Neuron (in vitro differentiated cells): ENCODE measurements around the gene HNF1A.

Source experiments
- H2AFZ ChIP-seq: one replicate; pipeline ENCODE4 v1.6.1; 2013; ENCODE audit warnings: low read depth, mild to moderate bottlenecking, inconsistent platforms, low read length, moderate library complexity
- H3K27me3 ChIP-seq: one replicate; pipeline ENCODE4 v1.6.1; 2013; ENCODE audit warnings: low read length; ENCODE audit not compliant: insufficient read depth
- H3K36me3 ChIP-seq: one replicate; pipeline ENCODE4 v1.6.1; 2013; ENCODE audit warnings: low read length; ENCODE audit not compliant: insufficient read depth
- H3K4me1 ChIP-seq: one replicate; pipeline ENCODE4 v1.6.1; 2013; ENCODE audit warnings: low read length; ENCODE audit not compliant: insufficient read depth
- H3K4me3 ChIP-seq: 2 replicates; pipeline ENCODE4 v1.5.1; 2013; ENCODE audit warnings: mild to moderate bottlenecking, low read length, moderate library complexity
- H3K9me3 ChIP-seq: one replicate; pipeline ENCODE4 v1.6.1; 2013; ENCODE audit warnings: low read length

Gene HNF1A

GRCh38 chr12:120983759-120984158 lies 5.4 kb downstream of the HNF1A start:
- Histone ChIP-seq H2AFZ (peak overlapping the region; percentile 77), H3K9me3 (peaks cover 5% of the 10 kb centered on the region), H3K27me3 (no peaks in the 10 kb centered on the region), H3K36me3 (no peaks in the 10 kb centered on the region), H3K4me3 (no peak overlapping the region), H3K4me1 (peaks cover 20% of the 10 kb centered on the region)

- no peak overlapping the region for H3K4me3 ChIP-seq
These were observed 6.1 kb downstream of the HNF1A start for GRCh38 chr12:120984351-120984898.

DNA sequence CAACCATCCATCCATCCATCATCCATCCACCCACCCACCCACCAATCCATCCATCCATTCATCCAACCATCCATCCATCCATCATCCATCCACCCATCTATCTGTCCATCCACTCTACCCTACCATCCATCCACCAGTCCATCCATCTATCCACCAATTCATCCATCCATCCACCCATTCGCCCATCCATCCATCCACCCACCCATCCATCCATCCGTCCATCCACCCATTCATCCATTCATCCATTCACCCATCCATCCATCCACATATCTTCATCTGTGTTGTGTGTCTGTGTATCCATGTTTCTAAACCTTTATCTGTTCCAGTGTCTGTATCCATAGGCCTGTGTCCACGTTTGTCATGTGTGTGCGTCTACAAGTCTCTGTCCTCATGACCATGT lies 9.9 kb downstream of the HNF1A start:
- H3K27me3 ChIP-seq, result no peaks in the 10 kb centered on the region
- peaks cover 7% of the 10 kb centered on the region for H3K9me3 ChIP-seq
- H3K4me1 ChIP-seq, result peaks cover 10% of the 10 kb centered on the region

More at GRCh38 chr12:120984351-120984898, 6.1 kb downstream of the HNF1A start:
- Histone ChIP-seq H3K36me3 (no peaks in the 10 kb centered on the region), H3K27me3 (no peaks in the 10 kb centered on the region), H2AFZ (peak overlapping the region; percentile 77), H3K4me1 (peaks cover 20% of the 10 kb centered on the region), H3K9me3 (peaks cover 7% of the 10 kb centered on the region)

GRCh38 chr12:120988658-120989057 lies 10.3 kb downstream of the HNF1A start:
- Histone ChIP-seq H2AFZ (no peak overlapping the region), H3K36me3 (no peaks in the 10 kb centered on the region), H3K4me3 (no peak overlapping the region), H3K9me3 (peaks cover 7% of the 10 kb centered on the region), H3K27me3 (no peaks in the 10 kb centered on the region), H3K4me1 (peaks cover 10% of the 10 kb centered on the region)

More for the DNA sequence above, 9.9 kb downstream of the HNF1A start:
- no peak overlapping the region for H2AFZ ChIP-seq
- H3K4me3 ChIP-seq, result no peak overlapping the region
- H3K36me3 ChIP-seq, result no peaks in the 10 kb centered on the region

GRCh38 chr12:120989687-120990086 lies 11.3 kb downstream of the HNF1A start:
- Histone ChIP-seq H3K4me1 (no peaks in the 10 kb centered on the region), H3K27me3 (no peaks in the 10 kb centered on the region), H3K9me3 (peaks cover 7% of the 10 kb centered on the region), H3K4me3 (no peak overlapping the region), H3K36me3 (no peaks in the 10 kb centered on the region), H2AFZ (no peak overlapping the region)

DNA sequence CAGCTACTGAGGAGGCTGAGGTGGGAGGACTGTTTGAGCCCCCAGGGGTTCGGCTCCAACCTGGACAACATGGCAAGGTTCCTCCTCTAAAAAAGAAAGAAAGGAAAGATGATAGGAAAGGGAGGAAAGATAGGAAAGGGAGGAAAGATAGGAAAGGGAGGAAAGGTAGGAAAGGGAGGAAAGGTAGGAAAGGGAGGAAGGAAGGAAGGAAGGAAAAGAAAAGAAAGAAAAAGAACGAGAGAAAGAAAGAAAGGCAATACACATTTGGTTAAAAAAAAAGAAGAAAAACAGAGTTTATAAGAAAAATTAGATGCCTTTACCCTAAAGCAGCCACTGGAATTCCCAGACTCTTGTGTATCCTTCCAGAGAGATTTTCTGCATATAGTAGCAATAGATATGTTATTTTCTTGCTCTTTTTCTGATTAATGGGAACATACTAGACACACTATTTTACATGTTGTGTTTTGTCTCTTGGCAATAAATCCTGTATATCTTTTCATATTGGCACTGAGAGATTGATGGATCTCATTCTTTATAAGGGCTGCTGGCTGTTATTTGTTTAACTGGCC lies 12.2 kb downstream of the HNF1A start:
- H3K9me3 ChIP-seq, result peaks cover 7% of the 10 kb centered on the region
- H2AFZ ChIP-seq, result no peak overlapping the region
- no peaks in the 10 kb centered on the region for H3K27me3 ChIP-seq
- no peaks in the 10 kb centered on the region for H3K4me1 ChIP-seq
- H3K4me3 ChIP-seq, result no peak overlapping the region
- H3K36me3 ChIP-seq, result no peaks in the 10 kb centered on the region

DNA sequence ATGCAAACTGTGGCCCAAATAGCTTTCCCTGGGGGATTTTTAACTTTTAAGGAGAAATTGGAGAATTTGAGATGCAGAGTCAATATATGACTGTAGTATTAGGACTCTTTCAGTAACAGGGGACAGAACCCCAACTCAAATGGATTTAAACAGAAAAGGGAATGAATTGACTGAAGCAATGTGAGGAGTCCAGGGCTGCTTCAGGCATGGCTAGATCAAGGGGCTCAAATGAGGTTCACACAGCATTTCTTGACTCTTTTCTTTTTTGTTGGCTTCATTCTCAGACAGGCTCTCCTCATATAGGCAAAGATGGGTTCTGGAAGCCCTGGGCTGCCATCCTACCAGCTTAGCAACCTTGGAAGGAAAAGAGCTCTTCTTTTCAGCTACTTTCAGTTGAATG lies 13.6 kb downstream of the HNF1A start:
- H3K4me3 ChIP-seq, result no peak overlapping the region
- H3K9me3 ChIP-seq, result peaks cover 7% of the 10 kb centered on the region
- no peaks in the 10 kb centered on the region for H3K4me1 ChIP-seq
- no peak overlapping the region for H2AFZ ChIP-seq
- no peaks in the 10 kb centered on the region for H3K27me3 ChIP-seq
- H3K36me3 ChIP-seq, result no peaks in the 10 kb centered on the region

GRCh38 chr12:120992989-120993388 lies 14.6 kb downstream of the HNF1A start:
- H3K4me1 ChIP-seq, result no peaks in the 10 kb centered on the region

DNA sequence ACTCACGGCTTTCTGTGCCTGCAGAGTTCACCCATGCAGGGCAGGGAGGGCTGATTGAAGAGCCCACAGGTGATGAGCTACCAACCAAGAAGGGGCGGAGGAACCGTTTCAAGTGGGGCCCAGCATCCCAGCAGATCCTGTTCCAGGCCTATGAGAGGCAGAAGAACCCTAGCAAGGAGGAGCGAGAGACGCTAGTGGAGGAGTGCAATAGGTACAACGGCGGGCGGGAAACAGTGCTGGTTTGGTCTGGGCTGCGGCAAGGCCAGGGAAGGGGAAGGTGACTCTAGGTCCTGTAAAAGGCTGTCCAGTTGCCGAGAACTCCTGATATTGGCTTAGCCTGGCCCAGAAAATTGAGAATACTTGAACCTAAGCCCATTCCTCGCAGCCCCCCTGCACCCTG lies 15.2 kb downstream of the HNF1A start:
- Histone ChIP-seq H3K36me3 (no peaks in the 10 kb centered on the region), H3K4me3 (no peak overlapping the region), H2AFZ (no peak overlapping the region), H3K4me1 (no peaks in the 10 kb centered on the region), H3K9me3 (peaks cover 4% of the 10 kb centered on the region), H3K27me3 (no peaks in the 10 kb centered on the region)

More at GRCh38 chr12:120992989-120993388, 14.6 kb downstream of the HNF1A start:
- Histone ChIP-seq H3K9me3 (peaks cover 7% of the 10 kb centered on the region), H2AFZ (no peak overlapping the region), H3K27me3 (no peaks in the 10 kb centered on the region), H3K4me3 (no peak overlapping the region), H3K36me3 (no peaks in the 10 kb centered on the region)

- H3K9me3 ChIP-seq, result no peaks in the 10 kb centered on the region
- H3K4me3 ChIP-seq, result no peak overlapping the region
- H3K36me3 ChIP-seq, result no peaks in the 10 kb centered on the region
- no peak overlapping the region for H2AFZ ChIP-seq
- H3K4me1 ChIP-seq, result no peaks in the 10 kb centered on the region
- H3K27me3 ChIP-seq, result no peaks in the 10 kb centered on the region
These were observed 15.7 kb downstream of the HNF1A start for GRCh38 chr12:120994059-120994458.

DNA sequence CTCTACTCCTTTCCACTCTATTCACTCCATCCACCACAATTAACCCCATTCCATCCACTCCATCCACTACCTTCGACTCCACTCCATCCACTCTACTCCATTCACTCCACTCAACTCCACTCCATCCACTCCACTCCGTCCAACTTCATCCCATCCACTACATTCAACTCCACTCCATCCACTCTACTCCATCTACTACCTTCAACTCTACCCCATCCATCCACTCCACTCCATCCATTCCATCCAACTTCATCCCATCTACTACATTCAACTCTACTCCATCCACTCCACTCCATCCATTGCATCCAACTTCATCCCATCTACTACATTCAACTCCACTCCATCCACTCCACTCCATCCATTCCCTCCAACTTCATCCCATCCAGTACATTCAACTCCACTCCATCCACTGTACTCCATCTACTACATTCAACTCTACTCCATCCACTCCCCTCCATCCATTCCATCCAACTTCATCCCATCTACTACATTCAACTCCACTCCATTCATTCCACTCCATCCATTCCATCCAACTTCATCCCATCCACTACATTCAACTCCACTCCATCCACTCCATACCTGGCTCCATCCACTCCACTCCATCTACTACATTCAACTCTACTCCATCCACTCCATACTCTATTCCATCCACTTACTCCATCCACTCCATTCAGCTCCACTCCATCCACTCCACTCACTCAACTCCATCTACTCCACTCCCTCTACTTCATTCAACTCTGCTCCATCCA lies 16.4 kb downstream of the HNF1A start:
- no peaks in the 10 kb centered on the region for H3K9me3 ChIP-seq
- no peak overlapping the region for H2AFZ ChIP-seq
- no peaks in the 10 kb centered on the region for H3K4me1 ChIP-seq
- no peak overlapping the region for H3K4me3 ChIP-seq
- H3K36me3 ChIP-seq, result no peaks in the 10 kb centered on the region
- no peaks in the 10 kb centered on the region for H3K27me3 ChIP-seq

DNA sequence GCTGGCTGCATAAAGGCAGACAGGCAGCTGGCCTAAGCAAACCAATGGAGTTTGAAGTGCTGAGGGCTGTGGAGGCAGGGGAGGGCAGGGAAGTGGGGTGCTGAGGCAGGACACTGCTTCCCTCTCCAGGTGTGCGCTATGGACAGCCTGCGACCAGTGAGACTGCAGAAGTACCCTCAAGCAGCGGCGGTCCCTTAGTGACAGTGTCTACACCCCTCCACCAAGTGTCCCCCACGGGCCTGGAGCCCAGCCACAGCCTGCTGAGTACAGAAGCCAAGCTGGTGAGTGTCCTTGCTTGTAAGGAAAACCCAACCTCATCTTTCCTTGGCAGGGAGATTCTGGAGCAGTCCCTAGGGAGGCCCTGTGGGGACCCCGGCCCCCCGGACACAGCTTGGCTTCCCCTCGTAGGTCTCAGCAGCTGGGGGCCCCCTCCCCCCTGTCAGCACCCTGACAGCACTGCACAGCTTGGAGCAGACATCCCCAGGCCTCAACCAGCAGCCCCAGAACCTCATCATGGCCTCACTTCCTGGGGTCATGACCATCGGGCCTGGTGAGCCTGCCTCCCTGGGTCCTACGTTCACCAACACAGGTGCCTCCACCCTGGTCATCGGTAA lies 17.9 kb downstream of the HNF1A start:
- Histone ChIP-seq H2AFZ (no peak overlapping the region), H3K4me1 (no peaks in the 10 kb centered on the region), H3K36me3 (no peaks in the 10 kb centered on the region), H3K4me3 (no peak overlapping the region), H3K27me3 (no peaks in the 10 kb centered on the region), H3K9me3 (no peaks in the 10 kb centered on the region)

GRCh38 chr12:120997448-120997847 lies 19.1 kb downstream of the HNF1A start:
- no peaks in the 10 kb centered on the region for H3K4me1 ChIP-seq
- H3K4me3 ChIP-seq, result no peak overlapping the region
- no peak overlapping the region for H2AFZ ChIP-seq
- H3K36me3 ChIP-seq, result peaks cover 7% of the 10 kb centered on the region
- H3K9me3 ChIP-seq, result no peaks in the 10 kb centered on the region
- no peaks in the 10 kb centered on the region for H3K27me3 ChIP-seq
